H9 (cell line): ENCODE results near the gene TIAL1. TPM values are rescaled to one million over a fixed set of nuclear protein-coding genes. Genes with fewer than 3 reads are reported as not detected.

ENCODE experiments used
- DNase-seq: peaks from one replicate; pipeline ENCODE4 v3.0.0-alpha.2; 2017
- H2AFZ ChIP-seq: one replicate; pipeline ENCODE4 v1.6.1; 2013; ENCODE audit warnings: mild to moderate bottlenecking, low read length, control low read depth, moderate library complexity
- H2AK5ac ChIP-seq: 2 replicates; pipeline ENCODE4 v1.6.1; 2013; ENCODE audit warnings: low read length, control low read depth, mixed read lengths; ENCODE audit not compliant: insufficient read length
- H2BK120ac ChIP-seq: one replicate; pipeline ENCODE4 v1.6.1; 2013; ENCODE audit warnings: low read depth, mild to moderate bottlenecking, low read length, control low read depth, inconsistent platforms; ENCODE audit not compliant: poor library complexity, severe bottlenecking
- H2BK12ac ChIP-seq: 2 replicates; pipeline ENCODE4 v1.6.1; 2013; ENCODE audit warnings: low read length, control low read depth, mixed read lengths, low read depth; ENCODE audit not compliant: insufficient read length
- H2BK15ac ChIP-seq: 2 replicates; pipeline ENCODE4 v1.6.1; 2013; ENCODE audit warnings: low read depth, low read length, control low read depth
- H2BK20ac ChIP-seq: one replicate; pipeline ENCODE4 v1.6.1; 2013; ENCODE audit warnings: low read depth, mild to moderate bottlenecking, low read length, control low read depth, inconsistent platforms; ENCODE audit not compliant: poor library complexity, severe bottlenecking
- H2BK5ac ChIP-seq: 2 replicates; pipeline ENCODE4 v1.6.1; 2013; ENCODE audit warnings: low read length, control low read depth, mixed read lengths; ENCODE audit not compliant: insufficient read length
- H3K14ac ChIP-seq: 2 replicates; pipeline ENCODE4 v1.6.1; 2013; ENCODE audit warnings: low read length, control low read depth; ENCODE audit not compliant: insufficient read depth
- H3K18ac ChIP-seq: 2 replicates; pipeline ENCODE4 v1.6.1; 2013; ENCODE audit warnings: low read depth, mild to moderate bottlenecking, mixed read lengths, low read length, control low read depth; ENCODE audit not compliant: insufficient read length
- H3K23ac ChIP-seq: 2 replicates; pipeline ENCODE4 v1.6.1; 2013; ENCODE audit warnings: low read length, control low read depth, mixed read lengths, low read depth; ENCODE audit not compliant: insufficient read length
- H3K23me2 ChIP-seq: 2 replicates; pipeline ENCODE4 v1.6.1; 2013; ENCODE audit warnings: low read depth, mild to moderate bottlenecking, mixed read lengths, low read length, control low read depth; ENCODE audit not compliant: insufficient read length, poor library complexity, severe bottlenecking
- H3K27ac ChIP-seq: 2 replicates; pipeline ENCODE4 v1.5.1; 2013; ENCODE audit warnings: low read length, control low read depth, mixed read lengths, low read depth; ENCODE audit not compliant: insufficient read length
- H3K27me3 ChIP-seq: 2 replicates; pipeline ENCODE4 v1.6.1; 2013; ENCODE audit warnings: low read length, control low read depth, inconsistent platforms; ENCODE audit not compliant: insufficient read depth
- H3K4ac ChIP-seq: 2 replicates; pipeline ENCODE4 v1.6.1; 2013; ENCODE audit warnings: low read depth, mild to moderate bottlenecking, control low read depth, inconsistent platforms, low read length, moderate library complexity
- H3K4me1 ChIP-seq: 2 replicates; pipeline ENCODE4 v1.6.1; 2013; ENCODE audit warnings: low read length, control low read depth, inconsistent platforms; ENCODE audit not compliant: insufficient read depth
- H3K4me2 ChIP-seq: 2 replicates; pipeline ENCODE4 v1.6.1; 2013; ENCODE audit warnings: low read length, control low read depth, mixed read lengths; ENCODE audit not compliant: insufficient read length, insufficient read depth
- H3K56ac ChIP-seq: 2 replicates; pipeline ENCODE4 v1.6.1; 2013; ENCODE audit warnings: low read depth, mild to moderate bottlenecking, mixed read lengths, low read length, control low read depth; ENCODE audit not compliant: insufficient read length
- H3K79me1 ChIP-seq: 2 replicates; pipeline ENCODE4 v1.6.1; 2013; ENCODE audit warnings: low read depth, mild to moderate bottlenecking, moderate library complexity, low read length, control low read depth, inconsistent platforms; ENCODE audit not compliant: insufficient read depth, poor library complexity, severe bottlenecking
- H3K79me2 ChIP-seq: 2 replicates; pipeline ENCODE4 v1.6.1; 2013; ENCODE audit warnings: low read length, control low read depth, inconsistent platforms; ENCODE audit not compliant: insufficient read depth
- H3K9ac ChIP-seq: 2 replicates; pipeline ENCODE4 v1.6.1; 2013; ENCODE audit warnings: low read length, control low read depth, mixed read lengths; ENCODE audit not compliant: insufficient read length; ENCODE audit errors: extremely low read depth
- H3K9me3 ChIP-seq: one replicate; pipeline ENCODE4 v1.6.1; 2013; ENCODE audit warnings: low read depth, low read length, inconsistent platforms; ENCODE audit not compliant: control insufficient read depth
- H3T11ph ChIP-seq: one replicate; pipeline ENCODE4 v1.6.1; 2013; ENCODE audit warnings: mild to moderate bottlenecking, low read length, control low read depth, inconsistent platforms
- H4K20me1 ChIP-seq: one replicate; pipeline ENCODE4 v1.6.1; 2013; ENCODE audit not compliant: control insufficient read depth, insufficient read length, insufficient read depth
- H4K5ac ChIP-seq: 2 replicates; pipeline ENCODE4 v1.6.1; 2013; ENCODE audit warnings: low read depth, mild to moderate bottlenecking, mixed read lengths, low read length, control low read depth; ENCODE audit not compliant: insufficient read length
- H4K8ac ChIP-seq: replicated peaks from 2 replicates; pipeline ENCODE4 v1.6.1; 2013; ENCODE audit warnings: low read length, control low read depth, mixed read lengths, low read depth; ENCODE audit not compliant: insufficient read length
- H4K91ac ChIP-seq: 2 replicates; pipeline ENCODE4 v1.6.1; 2013; ENCODE audit warnings: low read depth, mild to moderate bottlenecking, moderate library complexity, mixed read lengths, low read length, control low read depth; ENCODE audit not compliant: insufficient read length
- H3K27ac Mint-ChIP-seq, 3 experiments: 2 replicates in 2 of 3; 3 replicates in 1 of 3; pipeline ENCODE4 v1.8.0; 2020 to 2021; ENCODE audit warnings: mixed read lengths in 3 of 3, mild to moderate bottlenecking in 1 of 3, moderate library complexity in 1 of 3
- H3K27me3 Mint-ChIP-seq: 2 replicates; pipeline ENCODE4 v1.8.0; 2021; ENCODE audit warnings: low read depth, mild to moderate bottlenecking, moderate library complexity, mixed read lengths
- H3K36me3 Mint-ChIP-seq, 3 experiments: 2 replicates in 2 of 3; 3 replicates in 1 of 3; pipeline ENCODE4 v1.8.0; 2020 to 2021; ENCODE audit warnings: low read depth in 3 of 3, mixed read lengths in 3 of 3; ENCODE audit not compliant: insufficient read depth in 1 of 3
- H3K4me1 Mint-ChIP-seq, 2 experiments: 2 replicates each; pipeline ENCODE4 v1.8.0; 2020; ENCODE audit warnings: mixed read lengths in 2 of 2
- H3K4me3 Mint-ChIP-seq, 2 experiments: 2 replicates in 1 of 2; 3 replicates in 1 of 2; pipeline ENCODE4 v1.8.0; 2020 to 2021; ENCODE audit warnings: mild to moderate bottlenecking in 2 of 2, mixed read lengths in 2 of 2, moderate library complexity in 1 of 2
- H3K9me3 Mint-ChIP-seq, 2 experiments: 2 replicates in 1 of 2; 3 replicates in 1 of 2; pipeline ENCODE4 v1.8.0; 2020; ENCODE audit warnings: mild to moderate bottlenecking in 2 of 2, mixed read lengths in 2 of 2, moderate library complexity in 1 of 2
- CTCF ChIP-seq: fragments of 200-600 bp; sonication (generic); conservative IDR thresholded peaks from 3 replicates; pipeline ENCODE4 v1.8.0; 2021; ENCODE audit warnings: antibody characterized with exemption, mild to moderate bottlenecking
- WGBS: extraction: QIAGEN DNeasy Blood & Tissue Kit; methylation state at CpG from one replicate; pipeline ENCODE4 v1.1.7; 2013; ENCODE audit warnings: missing lambda C conversion rate, low lambda C conversion rate, mixed read lengths; ENCODE audit not compliant: insufficient read length; ENCODE audit errors: extremely low coverage; 5-methylcytosine and 5-hydroxymethylcytosine counted together
- total RNA-seq: library from RNA; stranded (reverse); gene quantifications from 2 replicates; pipeline ENCODE4 v1.2.1, GENCODE V29; 2021

Gene TIAL1
- total RNA-seq, 1 experiment from 2014 or later: 146 TPM

GRCh38 chr10:119630300-119630699 lies 33.5 kb upstream of the TIAL1 start:
- Histone ChIP-seq H3K23me2 (no peaks in the 10 kb centered on the region), H3K14ac (no peak overlapping the region), H3K79me1 (no peaks in the 10 kb centered on the region), H3K4me1 (no peaks in the 10 kb centered on the region), H3K56ac (no peak overlapping the region), H2AFZ (no peak overlapping the region), H4K5ac (no peak overlapping the region), H4K20me1 (no peaks in the 10 kb centered on the region), H3K9ac (no peak overlapping the region), H3K4me2 (no peak overlapping the region), H4K8ac (no peak overlapping the region), H2BK20ac (no peak overlapping the region), H3K27ac (no peak overlapping the region), H3K27me3 (no peaks in the 10 kb centered on the region; the same call in 1 of the 2 replicates), H2BK5ac (no peak overlapping the region), H3T11ph (no peak overlapping the region), H2AK5ac (no peak overlapping the region), H2BK15ac (no peak overlapping the region), H3K23ac (no peak overlapping the region), H3K4ac (no peak overlapping the region), H3K9me3 (no peaks in the 10 kb centered on the region), H2BK120ac (no peak overlapping the region), H2BK12ac (no peak overlapping the region), H3K18ac (no peak overlapping the region), H3K79me2 (no peaks in the 10 kb centered on the region), H4K91ac (no peak overlapping the region)
- no peaks in the 10 kb centered on the region for H3K36me3 Mint-ChIP-seq
- H3K27me3 Mint-ChIP-seq: peaks cover 2% of the 10 kb centered on the region; the same call in 1 of the 2 replicates
- no peaks in the 10 kb centered on the region for H3K4me1 Mint-ChIP-seq
- no peaks in the 10 kb centered on the region for H3K9me3 Mint-ChIP-seq
- no CpG with 5 or more reads among the region's 5 CpGs for WGBS
- TF ChIP-seq CTCF: no peak
- DNase-seq: no peak
- no peak overlapping the region for H3K4me3 Mint-ChIP-seq
- H3K27ac Mint-ChIP-seq: no peak overlapping the region
